ENCODE results near the gene ABR.
A peak's percentile ranks its signal among the peaks of the same experiment; 100 is the strongest.

Gene ABR

DNA sequence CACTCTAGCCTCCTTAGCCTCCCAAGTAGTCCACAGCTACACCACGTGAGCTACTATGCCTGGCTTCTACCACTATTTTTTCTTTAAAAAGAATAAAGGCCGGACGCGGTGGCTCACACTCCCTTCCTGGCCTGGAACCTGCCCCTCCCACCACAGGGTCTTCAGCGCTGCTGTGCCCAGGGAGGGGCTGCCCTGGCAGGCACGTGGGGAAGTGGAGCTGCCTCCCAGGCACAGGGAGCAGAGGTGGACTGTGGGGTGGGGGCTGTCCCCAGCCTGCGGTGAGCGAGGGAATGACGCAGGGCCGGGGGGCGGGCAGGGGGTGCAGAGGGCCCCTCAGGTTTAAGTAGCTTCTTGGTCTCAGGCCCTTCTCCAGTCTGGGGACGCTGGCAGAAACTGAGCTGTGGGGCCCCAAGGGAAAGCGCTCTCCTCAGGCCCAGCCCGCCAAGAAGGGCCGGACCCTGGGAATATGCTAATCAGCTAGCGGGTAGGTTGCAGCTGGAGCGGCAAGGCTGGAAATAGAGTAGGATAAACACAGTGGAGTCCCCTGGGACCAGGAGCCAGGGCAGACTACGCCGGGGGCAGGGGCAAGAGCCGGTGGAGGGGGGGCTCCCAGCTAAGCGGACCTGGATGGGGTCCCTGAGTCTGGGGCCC, 136.1 kb downstream of the ABR start:
- Histone ChIP-seq H3K9me3 (ENCODE audit: low read length) (no peaks in the 10 kb centered on the region), H3K36me3 (ENCODE audit: insufficient read depth, low read length) (peaks cover 9% of the 10 kb centered on the region), H3K4me3 (ENCODE audit: low read depth in 1 of 2, low read length in 2 of 2) (no peak overlapping the region), H3K27ac (ENCODE audit: low read depth, low read length) (peak overlapping the region; percentile 68), H3K9ac (ENCODE audit: low read length) (no peak overlapping the region), H3K4me1 (ENCODE audit: insufficient read depth, low read length) (peaks cover 30% of the 10 kb centered on the region), H3K27me3 (ENCODE audit: control insufficient read depth in 1 of 2, insufficient read depth in 2 of 2, low read length in 2 of 2) (no peaks in the 10 kb centered on the region)

DNA sequence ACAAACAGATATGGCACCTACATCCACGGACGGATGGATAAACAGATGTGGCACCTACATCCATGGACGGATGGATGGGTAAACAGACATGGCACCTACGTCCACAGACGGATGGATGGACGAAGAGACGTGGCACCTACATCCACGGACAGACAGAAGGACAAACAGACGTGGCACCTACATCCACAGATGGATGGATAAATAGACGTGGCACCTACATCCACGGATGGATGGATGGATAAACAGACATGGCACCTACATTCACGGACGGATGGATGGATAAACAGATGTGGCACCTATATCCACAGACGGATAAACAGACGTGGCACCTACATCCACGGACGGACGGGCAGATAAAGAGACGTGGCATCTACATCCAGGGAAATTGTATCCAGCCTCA, 137.3 kb downstream of the ABR start:
- peaks cover 20% of the 10 kb centered on the region for H3K4me1 ChIP-seq (ENCODE audit: insufficient read depth, low read length)
- no peak overlapping the region for H3K9ac ChIP-seq (ENCODE audit: low read length)
- H3K9me3 ChIP-seq (ENCODE audit: low read length): no peaks in the 10 kb centered on the region
- H3K4me3 ChIP-seq (ENCODE audit: low read depth in 1 of 2, low read length in 2 of 2): no peak overlapping the region
- peaks cover 9% of the 10 kb centered on the region for H3K36me3 ChIP-seq (ENCODE audit: insufficient read depth, low read length)
- no peak overlapping the region for H3K27ac ChIP-seq (ENCODE audit: low read depth, low read length)
- no peaks in the 10 kb centered on the region for H3K27me3 ChIP-seq (ENCODE audit: control insufficient read depth in 1 of 2, insufficient read depth in 2 of 2, low read length in 2 of 2)

DNA sequence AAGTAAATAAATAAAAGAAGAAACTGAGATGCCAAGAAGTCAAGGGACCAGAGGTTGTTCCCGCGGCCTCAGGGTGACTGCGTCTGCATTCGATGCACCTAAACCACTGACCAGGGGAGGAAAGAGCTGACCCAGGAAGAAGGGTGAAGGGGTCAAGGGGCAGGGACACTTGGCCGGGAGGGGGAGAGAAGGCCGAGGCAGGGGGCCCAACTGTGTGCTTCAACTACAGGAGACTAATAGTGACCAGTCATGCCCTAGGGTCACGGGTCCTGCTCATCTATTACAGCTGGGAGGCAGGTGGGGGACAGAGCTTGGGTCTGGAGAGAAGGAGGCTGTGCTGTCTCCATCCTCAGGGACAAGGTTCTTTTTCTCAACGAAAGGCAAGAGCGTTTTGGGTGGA, 138.0 kb downstream of the ABR start:
- Histone ChIP-seq H3K4me3 (ENCODE audit: low read depth in 1 of 2, low read length in 2 of 2) (no peak overlapping the region), H3K4me1 (ENCODE audit: insufficient read depth, low read length) (peaks cover 13% of the 10 kb centered on the region), H3K27ac (ENCODE audit: low read depth, low read length) (no peak overlapping the region), H3K27me3 (ENCODE audit: control insufficient read depth in 1 of 2, insufficient read depth in 2 of 2, low read length in 2 of 2) (no peaks in the 10 kb centered on the region), H3K36me3 (ENCODE audit: insufficient read depth, low read length) (peaks cover 9% of the 10 kb centered on the region), H3K9me3 (ENCODE audit: low read length) (no peaks in the 10 kb centered on the region), H3K9ac (ENCODE audit: low read length) (no peak overlapping the region)

DNA sequence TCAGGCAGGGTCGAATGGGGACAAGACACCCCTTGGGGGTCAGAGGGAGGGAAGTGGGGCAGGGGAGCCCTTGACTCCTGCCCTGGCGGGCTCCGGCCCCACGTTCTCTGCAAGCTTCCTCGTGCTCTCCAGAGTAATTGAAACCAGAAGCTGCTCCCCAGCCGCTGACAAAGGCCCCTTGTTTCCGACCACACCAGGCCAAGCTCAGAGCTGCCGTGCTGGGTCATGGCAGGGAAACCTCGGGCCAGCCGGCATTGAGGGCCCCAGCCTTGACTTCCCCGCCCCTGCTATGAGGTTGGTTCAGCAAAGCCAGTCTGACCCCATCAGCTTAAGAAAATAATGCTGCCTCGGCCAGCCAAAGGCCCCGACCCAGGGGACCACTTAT, 139.6 kb downstream of the ABR start:
- H3K4me1 ChIP-seq (ENCODE audit: insufficient read depth, low read length): peaks cover 10% of the 10 kb centered on the region
- no peak overlapping the region for H3K9ac ChIP-seq (ENCODE audit: low read length)
- peak overlapping the region in 1 of 2 donors; percentile 11 for H3K4me3 ChIP-seq (ENCODE audit: low read depth in 1 of 2, low read length in 2 of 2)
- H3K27me3 ChIP-seq (ENCODE audit: control insufficient read depth in 1 of 2, insufficient read depth in 2 of 2, low read length in 2 of 2): no peaks in the 10 kb centered on the region
- peaks cover 9% of the 10 kb centered on the region for H3K36me3 ChIP-seq (ENCODE audit: insufficient read depth, low read length)
- no peaks in the 10 kb centered on the region for H3K9me3 ChIP-seq (ENCODE audit: low read length)
- peak overlapping the region; percentile 56 for H3K27ac ChIP-seq (ENCODE audit: low read depth, low read length)

DNA sequence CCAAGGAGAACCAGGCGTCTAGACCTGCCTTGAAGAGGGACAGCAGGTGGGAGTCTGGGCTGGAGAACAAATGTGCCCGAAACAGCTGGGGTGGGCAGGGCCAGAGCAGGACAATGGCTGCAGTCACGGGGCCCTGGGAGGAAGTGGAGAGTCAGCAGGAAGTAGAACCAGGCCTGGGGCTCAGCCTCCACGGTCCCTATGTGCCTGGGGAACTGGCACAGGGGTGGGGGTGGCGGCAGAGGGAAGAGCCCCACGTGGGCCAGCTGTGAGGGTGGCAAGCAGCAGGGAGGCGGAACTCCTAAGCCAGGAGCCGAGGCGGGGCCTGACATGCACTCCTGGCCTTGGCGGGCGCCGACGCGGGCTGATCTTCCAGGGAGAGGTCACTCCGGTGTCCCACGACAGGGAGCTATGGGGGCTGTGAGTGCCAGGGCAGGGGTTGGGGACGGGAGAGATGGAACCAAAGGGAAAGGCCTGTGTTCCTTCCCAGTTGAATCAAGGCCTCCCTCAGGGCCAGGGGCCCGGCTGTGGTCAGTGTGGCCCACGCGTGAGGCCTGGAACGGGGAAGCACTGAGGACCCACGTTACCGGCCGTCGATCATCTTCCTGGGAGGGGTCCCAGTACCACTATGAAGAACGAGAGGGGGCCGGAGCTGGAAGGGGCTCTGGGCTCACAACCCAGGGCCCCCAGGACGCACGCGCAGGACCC, 140.1 kb downstream of the ABR start:
- peak overlapping the region in 1 of 2 donors; percentile 11 for H3K4me3 ChIP-seq (ENCODE audit: low read depth in 1 of 2, low read length in 2 of 2)
- peaks cover 10% of the 10 kb centered on the region for H3K4me1 ChIP-seq (ENCODE audit: insufficient read depth, low read length)
- H3K36me3 ChIP-seq (ENCODE audit: insufficient read depth, low read length): peaks cover 9% of the 10 kb centered on the region
- no peaks in the 10 kb centered on the region for H3K9me3 ChIP-seq (ENCODE audit: low read length)
- H3K27ac ChIP-seq (ENCODE audit: low read depth, low read length): peak overlapping the region; percentile 56
- no peak overlapping the region for H3K9ac ChIP-seq (ENCODE audit: low read length)
- H3K27me3 ChIP-seq (ENCODE audit: control insufficient read depth in 1 of 2, insufficient read depth in 2 of 2, low read length in 2 of 2): no peaks in the 10 kb centered on the region

DNA sequence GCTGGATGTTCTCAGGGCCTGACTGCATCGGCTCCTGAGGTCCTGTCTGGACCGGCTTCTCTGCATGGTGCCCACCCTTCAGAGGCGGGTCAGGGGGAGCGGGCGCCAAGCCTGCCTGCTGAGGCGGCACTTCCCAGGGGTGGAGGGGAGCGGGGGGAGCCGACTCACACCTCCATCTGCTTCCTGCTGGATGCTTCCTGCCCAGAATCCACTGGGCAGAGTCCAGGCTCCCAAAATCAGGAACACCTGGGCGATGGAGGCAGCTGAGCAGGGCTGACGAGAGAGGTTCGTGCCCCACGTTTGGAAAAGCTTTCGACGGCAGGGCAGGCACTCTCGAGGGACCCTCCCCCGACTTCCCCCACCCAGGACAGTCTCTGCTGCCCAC, 140.7 kb downstream of the ABR start:
- no peak overlapping the region for H3K4me3 ChIP-seq (ENCODE audit: low read depth in 1 of 2, low read length in 2 of 2)

DNA sequence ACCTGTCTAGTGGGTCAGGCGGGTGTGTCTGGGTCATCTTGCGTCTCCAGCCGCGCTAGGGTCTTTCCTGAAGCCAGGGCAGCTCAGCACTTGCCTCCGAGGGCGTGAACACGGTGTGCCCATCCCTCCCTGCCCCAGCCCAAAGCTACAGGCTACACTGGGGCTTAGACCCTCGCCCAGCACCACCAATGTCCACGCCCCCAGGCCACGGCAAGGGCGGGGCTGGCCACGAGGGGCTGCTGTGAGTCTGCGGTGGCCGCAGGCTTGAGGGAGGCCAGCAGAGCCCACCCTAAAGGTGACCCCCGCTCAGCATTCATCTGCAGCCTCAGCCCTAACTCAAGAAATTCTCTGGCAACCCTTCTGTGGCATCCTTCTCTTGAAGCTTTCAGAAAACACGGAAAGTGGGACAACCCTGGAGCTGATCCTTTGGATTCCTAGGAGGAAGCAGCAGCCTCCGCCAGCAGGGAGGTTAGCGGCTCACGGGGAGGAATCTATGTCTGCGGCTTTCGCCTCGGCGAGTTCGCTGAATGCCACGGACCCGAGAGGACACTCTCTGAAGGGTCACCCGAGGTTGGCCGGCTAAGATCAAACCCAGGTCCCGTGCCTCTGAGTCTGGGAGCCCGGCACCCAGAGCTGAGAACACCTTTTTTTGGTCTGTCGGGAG, 141.2 kb downstream of the ABR start:
- H3K9ac ChIP-seq (ENCODE audit: low read length): no peak overlapping the region
- H3K9me3 ChIP-seq (ENCODE audit: low read length): no peaks in the 10 kb centered on the region
- H3K27ac ChIP-seq (ENCODE audit: low read depth, low read length): no peak overlapping the region

More for the DNA sequence above, 140.7 kb downstream of the ABR start:
- H3K27ac ChIP-seq (ENCODE audit: low read depth, low read length): no peak overlapping the region
- peaks cover 10% of the 10 kb centered on the region for H3K4me1 ChIP-seq (ENCODE audit: insufficient read depth, low read length)
- H3K36me3 ChIP-seq (ENCODE audit: insufficient read depth, low read length): peaks cover 9% of the 10 kb centered on the region
- no peaks in the 10 kb centered on the region for H3K27me3 ChIP-seq (ENCODE audit: control insufficient read depth in 1 of 2, insufficient read depth in 2 of 2, low read length in 2 of 2)
- H3K9ac ChIP-seq (ENCODE audit: low read length): no peak overlapping the region
- no peaks in the 10 kb centered on the region for H3K9me3 ChIP-seq (ENCODE audit: low read length)

DNA sequence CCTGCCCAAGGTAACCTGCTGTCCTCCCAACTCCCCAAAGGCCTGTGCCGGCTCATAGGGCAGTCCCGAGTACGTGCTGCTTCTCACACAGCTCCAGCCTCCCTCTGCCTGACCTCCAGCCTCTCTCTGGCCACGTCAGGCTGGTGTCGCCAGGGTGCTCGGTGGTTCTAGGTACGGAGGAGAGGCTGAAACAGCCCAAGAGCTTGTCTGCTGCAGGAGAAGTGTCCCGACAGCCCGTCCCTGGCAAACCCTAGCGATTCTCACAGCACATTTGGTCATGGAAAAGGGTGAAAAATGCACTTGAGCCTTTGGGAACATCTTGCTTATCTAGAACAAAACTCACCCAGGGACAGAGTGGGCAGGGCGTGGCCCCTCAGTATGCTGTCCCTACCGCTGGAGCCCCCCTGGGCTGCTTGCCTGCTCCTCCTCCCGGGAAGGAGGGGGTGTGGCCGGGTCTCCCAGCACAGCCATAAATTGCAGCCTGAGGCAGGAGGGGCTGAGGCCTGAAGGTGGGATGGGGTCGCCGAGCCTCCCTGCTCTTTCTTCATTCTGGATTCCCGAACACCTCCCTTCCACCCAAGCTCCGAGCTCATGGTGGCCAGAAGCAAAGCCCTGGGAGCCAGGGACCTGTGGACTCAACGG, 142.4 kb downstream of the ABR start:
- no peaks in the 10 kb centered on the region for H3K27me3 ChIP-seq (ENCODE audit: control insufficient read depth in 1 of 2, insufficient read depth in 2 of 2, low read length in 2 of 2)
- no peaks in the 10 kb centered on the region for H3K9me3 ChIP-seq (ENCODE audit: low read length)
- H3K4me1 ChIP-seq (ENCODE audit: insufficient read depth, low read length): peaks cover 3% of the 10 kb centered on the region
- no peak overlapping the region for H3K4me3 ChIP-seq (ENCODE audit: low read depth in 1 of 2, low read length in 2 of 2)
- H3K36me3 ChIP-seq (ENCODE audit: insufficient read depth, low read length): peaks cover 12% of the 10 kb centered on the region
- H3K9ac ChIP-seq (ENCODE audit: low read length): no peak overlapping the region
- H3K27ac ChIP-seq (ENCODE audit: low read depth, low read length): no peak overlapping the region

More for the DNA sequence above, 141.2 kb downstream of the ABR start:
- Histone ChIP-seq H3K36me3 (ENCODE audit: insufficient read depth, low read length) (peaks cover 9% of the 10 kb centered on the region), H3K27me3 (ENCODE audit: control insufficient read depth in 1 of 2, insufficient read depth in 2 of 2, low read length in 2 of 2) (no peaks in the 10 kb centered on the region), H3K4me1 (ENCODE audit: insufficient read depth, low read length) (peaks cover 8% of the 10 kb centered on the region), H3K4me3 (ENCODE audit: low read depth in 1 of 2, low read length in 2 of 2) (no peak overlapping the region)

DNA sequence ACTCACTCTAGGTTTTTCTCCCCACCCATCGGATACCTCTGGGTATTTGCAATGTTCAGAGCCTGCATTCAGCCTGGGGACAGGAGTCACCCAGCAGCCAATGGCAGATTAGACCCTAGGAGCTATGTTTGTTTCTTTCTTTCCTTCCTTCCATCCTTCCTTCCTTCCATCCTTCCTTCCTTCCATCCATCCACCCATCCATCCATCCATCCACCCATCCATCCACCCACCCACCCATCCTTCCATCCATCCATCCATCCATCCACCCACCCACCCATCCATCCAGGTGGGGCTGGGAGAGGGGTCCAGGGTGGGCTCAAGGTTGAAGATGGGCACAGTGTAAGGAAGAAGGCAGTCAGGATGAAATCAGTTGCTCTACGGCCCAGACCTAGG, 142.9 kb downstream of the ABR start:
- Histone ChIP-seq H3K27me3 (ENCODE audit: control insufficient read depth in 1 of 2, insufficient read depth in 2 of 2, low read length in 2 of 2) (no peaks in the 10 kb centered on the region), H3K9me3 (ENCODE audit: low read length) (no peaks in the 10 kb centered on the region), H3K9ac (ENCODE audit: low read length) (no peak overlapping the region), H3K4me1 (ENCODE audit: insufficient read depth, low read length) (peaks cover 3% of the 10 kb centered on the region), H3K4me3 (ENCODE audit: low read depth in 1 of 2, low read length in 2 of 2) (no peak overlapping the region), H3K36me3 (ENCODE audit: insufficient read depth, low read length) (peaks cover 7% of the 10 kb centered on the region), H3K27ac (ENCODE audit: low read depth, low read length) (no peak overlapping the region)

DNA sequence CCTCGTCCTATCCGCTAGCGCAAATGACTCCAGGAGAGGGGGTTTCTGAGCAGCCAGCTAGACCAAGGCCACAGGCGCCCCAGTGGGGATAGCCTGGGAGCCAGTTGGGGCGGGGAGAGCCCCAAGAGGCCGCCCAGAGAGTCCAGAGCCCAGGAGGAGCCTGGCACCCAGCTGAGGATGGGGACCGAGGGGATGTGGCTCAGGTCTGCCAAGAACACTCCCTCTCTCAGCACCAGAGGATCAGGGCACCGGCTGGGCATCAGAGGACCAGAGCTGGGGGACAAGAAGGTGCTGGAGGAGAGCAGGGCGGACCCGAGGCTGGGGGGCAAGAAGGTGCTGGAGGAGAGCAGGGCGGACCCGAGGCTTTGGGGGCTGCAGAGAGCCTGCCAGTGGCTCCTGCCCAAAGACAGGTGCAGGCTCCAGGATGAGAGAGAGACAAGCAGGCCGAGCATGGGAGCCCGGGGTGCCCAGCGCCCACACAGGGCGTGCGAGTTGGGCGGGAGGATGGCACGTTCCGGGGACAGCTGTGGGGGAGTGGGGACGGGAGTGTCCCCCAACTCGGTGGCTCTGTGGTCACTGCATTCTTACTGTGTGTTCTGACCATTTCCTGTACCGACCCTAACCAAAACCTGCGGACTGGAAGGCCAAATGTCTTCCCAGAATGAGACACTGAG, 143.5 kb downstream of the ABR start:
- Histone ChIP-seq H3K36me3 (ENCODE audit: insufficient read depth, low read length) (peaks cover 7% of the 10 kb centered on the region), H3K9ac (ENCODE audit: low read length) (no peak overlapping the region), H3K4me3 (ENCODE audit: low read depth in 1 of 2, low read length in 2 of 2) (no peak overlapping the region), H3K9me3 (ENCODE audit: low read length) (no peaks in the 10 kb centered on the region), H3K27me3 (ENCODE audit: control insufficient read depth in 1 of 2, insufficient read depth in 2 of 2, low read length in 2 of 2) (no peaks in the 10 kb centered on the region), H3K4me1 (ENCODE audit: insufficient read depth, low read length) (peaks cover 3% of the 10 kb centered on the region), H3K27ac (ENCODE audit: low read depth, low read length) (no peak overlapping the region)

DNA sequence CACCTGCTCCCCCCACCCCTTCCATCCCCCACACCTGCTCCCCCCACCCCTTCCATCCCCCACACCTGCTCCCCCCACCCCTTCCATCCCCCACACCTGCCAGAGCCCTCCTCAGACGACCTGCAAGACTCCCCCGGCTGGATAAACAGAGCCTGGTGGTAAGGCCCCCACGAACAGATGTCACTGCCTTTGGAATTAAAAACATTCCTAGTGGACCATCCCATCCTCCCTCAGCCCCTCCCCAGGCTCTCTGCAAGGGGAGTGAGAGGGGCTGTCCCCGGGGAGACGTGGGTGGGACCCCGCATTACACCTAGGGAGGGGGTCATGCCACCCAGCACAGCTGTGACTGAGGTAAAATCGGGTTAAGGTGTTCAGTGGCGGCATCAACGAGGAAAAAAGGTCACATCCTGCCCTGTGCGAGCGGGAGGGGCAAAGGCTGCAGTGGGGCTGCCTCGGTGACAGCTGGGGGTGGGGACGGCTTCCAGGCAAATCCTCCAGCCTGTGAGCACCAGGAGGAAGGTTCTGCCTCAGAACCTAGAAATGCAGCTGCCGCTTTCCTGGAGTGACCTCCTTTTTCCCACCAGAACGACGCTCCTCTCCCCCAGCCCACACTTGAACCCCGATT, 144.1 kb downstream of the ABR start:
- Histone ChIP-seq H3K9me3 (ENCODE audit: low read length) (no peaks in the 10 kb centered on the region), H3K27ac (ENCODE audit: low read depth, low read length) (no peak overlapping the region), H3K9ac (ENCODE audit: low read length) (no peak overlapping the region), H3K36me3 (ENCODE audit: insufficient read depth, low read length) (peaks cover 7% of the 10 kb centered on the region), H3K4me1 (ENCODE audit: insufficient read depth, low read length) (peaks cover 3% of the 10 kb centered on the region), H3K4me3 (ENCODE audit: low read depth in 1 of 2, low read length in 2 of 2) (no peak overlapping the region), H3K27me3 (ENCODE audit: control insufficient read depth in 1 of 2, insufficient read depth in 2 of 2, low read length in 2 of 2) (no peaks in the 10 kb centered on the region)

Data from muscle layer of colon (tissue), 2 donors.